ENCODE results near the gene OBSCN.

The OBSCN gene

DNA sequence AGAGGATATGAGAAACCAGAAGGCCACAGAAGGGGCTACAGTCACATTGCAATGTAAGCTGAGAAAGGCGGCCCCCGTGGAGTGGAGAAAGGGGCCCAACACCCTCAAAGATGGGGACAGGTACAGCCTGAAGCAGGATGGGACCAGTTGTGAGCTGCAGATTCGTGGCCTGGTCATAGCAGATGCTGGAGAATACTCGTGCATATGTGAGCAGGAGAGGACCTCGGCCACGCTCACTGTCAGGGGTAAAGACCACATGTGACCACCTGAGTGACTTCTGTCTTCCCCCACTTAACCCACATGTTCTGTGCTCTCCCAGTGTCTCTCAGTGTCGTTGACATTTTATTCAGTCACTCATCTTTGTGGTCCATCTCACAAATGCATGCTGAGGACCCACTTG lies 92.1 kb downstream of the OBSCN start:
- DNase-seq (ENCODE audit: extremely low spot score): no peak
- no peak for TF ChIP-seq L3MBTL2 (conservative IDR thresholded peaks at IDR 0.05)
- TF ChIP-seq FOXK2 (IDR thresholded peaks at IDR 0.05): no peak
- TF ChIP-seq ARNT (IDR thresholded peaks at IDR 0.05): no peak
- TF ChIP-seq FOXM1 (IDR thresholded peaks at IDR 0.05; ENCODE audit: borderline replicate concordance): no peak
- TF ChIP-seq HDGF (IDR thresholded peaks at IDR 0.05; ENCODE audit: borderline replicate concordance): no peak
- TF ChIP-seq, protein P1, sequence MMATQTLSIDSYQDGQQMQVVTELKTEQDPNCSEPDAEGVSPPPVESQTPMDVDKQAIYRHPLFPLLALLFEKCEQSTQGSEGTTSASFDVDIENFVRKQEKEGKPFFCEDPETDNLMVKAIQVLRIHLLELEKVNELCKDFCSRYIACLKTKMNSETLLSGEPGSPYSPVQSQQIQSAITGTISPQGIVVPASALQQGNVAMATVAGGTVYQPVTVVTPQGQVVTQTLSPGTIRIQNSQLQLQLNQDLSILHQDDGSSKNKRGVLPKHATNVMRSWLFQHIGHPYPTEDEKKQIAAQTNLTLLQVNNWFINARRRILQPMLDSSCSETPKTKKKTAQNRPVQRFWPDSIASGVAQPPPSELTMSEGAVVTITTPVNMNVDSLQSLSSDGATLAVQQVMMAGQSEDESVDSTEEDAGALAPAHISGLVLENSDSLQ (IDR thresholded peaks at IDR 0.05): no peak
- TF ChIP-seq FOXA1 (IDR thresholded peaks at IDR 0.05): no peak
- TF ChIP-seq TARDBP (IDR thresholded peaks at IDR 0.05): no peak
- no peak for TF ChIP-seq SP1 (IDR thresholded peaks at IDR 0.05)
- no peak for TF ChIP-seq ELF4 (IDR thresholded peaks at IDR 0.05)
- no peak for TF ChIP-seq LEF1 (IDR thresholded peaks at IDR 0.05; ENCODE audit: borderline replicate concordance)
- no peak for TF ChIP-seq SUZ12 (IDR thresholded peaks at IDR 0.05)
- TF ChIP-seq ZNF384 (IDR thresholded peaks at IDR 0.05): no peak
- no peak for TF ChIP-seq NFRKB (IDR thresholded peaks at IDR 0.05)
- no peak for TF ChIP-seq CTBP1 (IDR thresholded peaks at IDR 0.05; ENCODE audit: borderline replicate concordance)
- TF ChIP-seq BHLHE40 (IDR thresholded peaks at IDR 0.05; ENCODE audit: borderline replicate concordance): no peak
- POLR2A ChIA-PET: no interaction called here
- CTCF ChIA-PET: no interaction called here

DNA sequence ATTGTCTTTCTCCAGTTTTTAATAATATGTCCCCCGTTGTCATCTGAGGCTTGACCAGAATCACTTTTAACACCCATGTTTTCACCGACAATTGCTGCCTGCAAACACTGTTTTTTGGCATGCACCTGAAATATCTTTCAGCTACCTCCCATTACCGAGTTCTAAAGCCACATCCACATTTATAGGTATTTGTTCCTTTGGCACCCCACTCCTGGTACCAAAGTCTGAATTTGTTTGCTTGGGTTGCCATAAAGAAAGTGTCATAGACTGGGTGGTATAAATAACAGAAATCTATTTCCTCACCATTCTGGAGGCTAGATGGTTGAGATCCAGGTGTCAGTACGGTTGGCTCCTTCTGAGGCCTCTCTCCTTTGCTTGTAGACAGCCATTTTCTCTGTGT lies 94.2 kb downstream of the OBSCN start:
- TF ChIP-seq FOXA1 (IDR thresholded peaks at IDR 0.05) (no peak), ARNT (IDR thresholded peaks at IDR 0.05) (no peak), L3MBTL2 (conservative IDR thresholded peaks at IDR 0.05) (no peak), SP1 (IDR thresholded peaks at IDR 0.05) (no peak), HDGF (IDR thresholded peaks at IDR 0.05; ENCODE audit: borderline replicate concordance) (no peak), NFRKB (IDR thresholded peaks at IDR 0.05) (no peak), FOXM1 (IDR thresholded peaks at IDR 0.05; ENCODE audit: borderline replicate concordance) (no peak), ZNF384 (IDR thresholded peaks at IDR 0.05) (no peak), TARDBP (IDR thresholded peaks at IDR 0.05) (no peak), BHLHE40 (IDR thresholded peaks at IDR 0.05; ENCODE audit: borderline replicate concordance) (no peak), ELF4 (IDR thresholded peaks at IDR 0.05) (no peak), FOXK2 (IDR thresholded peaks at IDR 0.05) (no peak), LEF1 (IDR thresholded peaks at IDR 0.05; ENCODE audit: borderline replicate concordance) (no peak), SUZ12 (IDR thresholded peaks at IDR 0.05) (no peak), CTBP1 (IDR thresholded peaks at IDR 0.05; ENCODE audit: borderline replicate concordance) (no peak)
- TF ChIP-seq, protein P1 (IDR thresholded peaks at IDR 0.05): no peak
- ChIA-PET POLR2A (no interaction called here), CTCF (no interaction called here)
- DNase-seq (ENCODE audit: extremely low spot score): no peak

DNA sequence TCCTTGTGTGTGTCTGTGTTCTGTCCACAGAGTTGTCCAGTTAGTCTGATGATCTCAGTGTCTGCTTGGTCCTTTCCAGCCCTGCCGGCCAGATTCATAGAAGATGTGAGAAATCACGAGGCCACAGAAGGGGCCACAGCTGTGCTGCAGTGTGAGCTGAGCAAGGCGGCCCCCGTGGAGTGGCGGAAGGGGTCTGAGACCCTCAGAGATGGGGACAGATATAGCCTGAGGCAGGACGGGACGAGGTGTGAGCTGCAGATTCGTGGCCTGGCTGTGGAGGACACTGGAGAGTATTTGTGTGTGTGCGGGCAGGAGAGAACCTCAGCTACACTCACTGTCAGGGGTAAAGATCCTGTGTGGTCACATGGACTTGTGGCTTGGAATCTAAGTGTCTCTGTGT lies 95.8 kb downstream of the OBSCN start:
- ChIA-PET POLR2A (no interaction called here), CTCF (no interaction called here)
- no peak for DNase-seq (ENCODE audit: extremely low spot score)
- TF ChIP-seq FOXA1 (IDR thresholded peaks at IDR 0.05): no peak
- TF ChIP-seq SP1 (IDR thresholded peaks at IDR 0.05): no peak
- TF ChIP-seq, protein P1 (IDR thresholded peaks at IDR 0.05): no peak
- TF ChIP-seq ARNT (IDR thresholded peaks at IDR 0.05): no peak
- no peak for TF ChIP-seq NFRKB (IDR thresholded peaks at IDR 0.05)
- no peak for TF ChIP-seq HDGF (IDR thresholded peaks at IDR 0.05; ENCODE audit: borderline replicate concordance)
- no peak for TF ChIP-seq SUZ12 (IDR thresholded peaks at IDR 0.05)
- TF ChIP-seq BHLHE40 (IDR thresholded peaks at IDR 0.05; ENCODE audit: borderline replicate concordance): no peak
- TF ChIP-seq LEF1 (IDR thresholded peaks at IDR 0.05; ENCODE audit: borderline replicate concordance): no peak
- TF ChIP-seq L3MBTL2 (conservative IDR thresholded peaks at IDR 0.05): no peak
- no peak for TF ChIP-seq FOXK2 (IDR thresholded peaks at IDR 0.05)
- TF ChIP-seq FOXM1 (IDR thresholded peaks at IDR 0.05; ENCODE audit: borderline replicate concordance): no peak
- TF ChIP-seq ZNF384 (IDR thresholded peaks at IDR 0.05): no peak

DNA sequence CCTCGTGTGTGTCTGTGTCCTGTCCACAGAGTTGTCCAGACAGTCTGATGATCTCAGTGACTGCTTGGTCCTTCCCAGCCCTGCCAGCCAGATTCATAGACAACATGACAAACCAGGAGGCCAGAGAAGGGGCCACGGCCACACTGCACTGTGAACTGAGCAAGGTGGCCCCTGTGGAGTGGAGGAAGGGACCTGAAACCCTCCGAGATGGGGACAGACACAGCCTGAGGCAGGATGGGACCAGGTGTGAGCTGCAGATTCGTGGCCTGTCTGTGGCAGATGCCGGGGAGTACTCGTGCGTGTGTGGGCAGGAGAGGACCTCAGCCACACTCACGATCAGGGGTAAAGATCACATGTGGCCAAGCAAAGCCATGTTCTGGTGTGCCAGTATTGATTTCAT lies 96.4 kb downstream of the OBSCN start:
- ChIA-PET CTCF (no interaction called here), POLR2A (no interaction called here)
- DNase-seq (ENCODE audit: extremely low spot score): no peak
- TF ChIP-seq HDGF (IDR thresholded peaks at IDR 0.05; ENCODE audit: borderline replicate concordance): no peak
- no peak for TF ChIP-seq SUZ12 (IDR thresholded peaks at IDR 0.05)
- no peak for TF ChIP-seq ELF4 (IDR thresholded peaks at IDR 0.05)
- TF ChIP-seq FOXK2 (IDR thresholded peaks at IDR 0.05): no peak
- TF ChIP-seq, protein P1 (IDR thresholded peaks at IDR 0.05): no peak
- no peak for TF ChIP-seq SP1 (IDR thresholded peaks at IDR 0.05)
- TF ChIP-seq BHLHE40 (IDR thresholded peaks at IDR 0.05; ENCODE audit: borderline replicate concordance): no peak
- TF ChIP-seq NFRKB (IDR thresholded peaks at IDR 0.05): no peak
- TF ChIP-seq FOXM1 (IDR thresholded peaks at IDR 0.05; ENCODE audit: borderline replicate concordance): no peak
- no peak for TF ChIP-seq TARDBP (IDR thresholded peaks at IDR 0.05)
- no peak for TF ChIP-seq FOXA1 (IDR thresholded peaks at IDR 0.05)
- no peak for TF ChIP-seq CTBP1 (IDR thresholded peaks at IDR 0.05; ENCODE audit: borderline replicate concordance)
- no peak for TF ChIP-seq LEF1 (IDR thresholded peaks at IDR 0.05; ENCODE audit: borderline replicate concordance)
- no peak for TF ChIP-seq ZNF384 (IDR thresholded peaks at IDR 0.05)
- TF ChIP-seq ARNT (IDR thresholded peaks at IDR 0.05): no peak
- TF ChIP-seq L3MBTL2 (conservative IDR thresholded peaks at IDR 0.05): no peak

DNA sequence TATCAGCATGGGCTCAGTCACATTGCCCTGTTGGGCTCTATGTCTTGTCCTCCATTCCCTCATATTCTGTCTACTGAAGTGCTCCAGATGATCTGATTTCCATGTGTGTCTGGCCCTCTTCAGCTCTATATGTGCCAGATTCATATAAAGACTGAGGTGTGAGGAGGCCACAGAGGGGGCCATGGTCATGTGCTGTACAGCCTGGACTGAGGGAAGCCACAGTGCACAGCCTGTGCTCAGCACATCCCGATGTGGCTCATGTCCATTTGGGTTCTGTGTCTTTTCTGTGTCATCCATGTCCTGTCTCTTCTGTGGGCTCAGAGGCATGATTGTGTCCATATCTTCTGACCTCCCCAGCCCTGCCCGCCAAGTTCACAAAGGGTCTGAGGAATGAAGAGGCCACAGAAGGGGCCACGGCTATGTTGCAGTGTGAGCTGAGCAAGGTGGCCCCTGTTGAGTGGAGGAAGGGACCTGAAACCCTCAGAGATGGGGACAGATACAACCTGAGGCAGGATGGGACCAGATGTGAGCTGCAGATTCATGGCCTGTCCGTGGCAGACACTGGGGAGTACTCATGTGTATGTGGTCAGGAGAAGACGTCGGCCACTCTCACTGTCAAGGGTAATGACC lies 97.0 kb downstream of the OBSCN start:
- no peak for DNase-seq (ENCODE audit: extremely low spot score)
- TF ChIP-seq FOXK2 (IDR thresholded peaks at IDR 0.05) (no peak), SUZ12 (IDR thresholded peaks at IDR 0.05) (no peak)
- TF ChIP-seq, protein P1 (IDR thresholded peaks at IDR 0.05): no peak
- ChIA-PET CTCF (no interaction called here), POLR2A (no interaction called here)

Measured in HEK293T (cell line).